ENCODE measurements around the gene NMNAT2. TPM values are rescaled to one million over a fixed set of nuclear protein-coding genes. Genes with fewer than 3 reads are reported as not detected.

NMNAT2 gene
- total and polyA plus RNA-seq, 2 of the 8 experiments (the other 6 are each of a cell fraction or from before 2014, with no cell fraction given): 6.5 to 20.9 TPM

DNA sequence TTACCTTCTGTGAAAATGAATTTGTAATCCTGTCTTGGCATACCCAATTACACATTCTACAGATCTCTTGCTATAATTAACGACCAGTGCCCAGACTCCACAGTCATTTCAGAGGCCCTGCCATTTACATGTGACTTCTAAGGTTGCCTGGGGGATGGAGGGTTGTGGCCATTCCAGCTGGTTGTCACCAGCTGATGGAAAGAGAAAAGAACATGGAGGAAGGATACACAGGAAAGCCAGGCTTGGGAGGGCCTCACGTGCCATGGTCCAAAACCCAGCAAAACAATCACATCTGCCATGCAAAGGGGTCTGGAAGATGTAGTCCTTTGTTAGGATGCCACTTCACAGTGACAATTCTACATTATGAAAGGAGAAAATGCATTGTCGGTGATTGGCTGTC is 172.8 kb downstream of the NMNAT2 start (continued):
- TF ChIP-seq GABPA (IDR thresholded peaks at IDR 0.05; ENCODE audit: borderline replicate concordance, insufficient read depth, low read length): no peak
- no peak for TF ChIP-seq CREB1 (IDR thresholded peaks at IDR 0.05)
- TF ChIP-seq POU5F1 (IDR thresholded peaks at IDR 0.05; ENCODE audit: low read depth, low read length): no peak
